Hair follicular keratinocyte (primary cell): ENCODE measurements around the gene ARPC2. TPM values are rescaled to one million over a fixed set of nuclear protein-coding genes. Genes with fewer than 3 reads are reported as not detected.

Source experiments
- total RNA-seq: library from RNA; depleted of rRNA; stranded (reverse); fragments of >200 nt; gene quantifications from 2 replicates; pipeline ENCODE4 v1.2.3, GENCODE V29; 2015

ARPC2 gene
- total RNA-seq = 709 and 716 TPM in 2 replicates

DNA sequence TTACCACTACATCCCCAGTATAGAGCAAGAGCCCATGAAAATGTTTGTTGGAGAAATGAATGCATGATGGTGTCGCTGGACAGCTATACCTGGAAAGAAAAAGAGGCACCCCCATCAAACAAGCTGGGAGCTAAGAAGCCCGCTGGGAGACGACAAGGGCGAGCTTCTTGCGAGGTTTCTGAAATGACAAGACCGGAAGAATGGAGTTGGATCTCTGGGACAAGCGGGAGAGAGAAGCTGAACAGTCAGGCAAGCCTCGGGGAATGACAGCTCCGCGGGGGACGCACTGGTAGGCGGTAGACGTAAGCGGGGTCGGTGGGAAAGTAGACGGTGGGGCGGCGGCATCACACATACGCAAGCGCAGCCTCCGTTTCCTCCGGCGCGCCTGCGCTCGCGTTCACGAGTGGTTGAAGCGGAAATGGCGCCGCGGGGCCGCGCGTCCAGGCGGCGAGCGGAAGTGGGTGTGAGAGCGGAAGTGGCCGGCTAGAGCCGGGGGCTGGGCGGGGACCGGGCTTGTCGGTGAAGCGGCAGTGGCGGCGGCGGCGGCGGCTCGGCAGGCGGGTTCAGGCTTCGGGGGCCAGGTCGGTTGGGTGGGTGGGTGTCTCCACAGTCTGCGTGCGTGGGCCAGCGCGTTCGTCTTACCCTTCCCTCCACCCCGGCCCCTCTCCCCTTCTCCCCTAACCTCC lies at the start of gene ARPC2:
TSS of gene ARPC2 (plus strand) at position 516 of the 686 bp plus-strand sequence. CDS start 282 bp downstream, outside the sequence.

DNA sequence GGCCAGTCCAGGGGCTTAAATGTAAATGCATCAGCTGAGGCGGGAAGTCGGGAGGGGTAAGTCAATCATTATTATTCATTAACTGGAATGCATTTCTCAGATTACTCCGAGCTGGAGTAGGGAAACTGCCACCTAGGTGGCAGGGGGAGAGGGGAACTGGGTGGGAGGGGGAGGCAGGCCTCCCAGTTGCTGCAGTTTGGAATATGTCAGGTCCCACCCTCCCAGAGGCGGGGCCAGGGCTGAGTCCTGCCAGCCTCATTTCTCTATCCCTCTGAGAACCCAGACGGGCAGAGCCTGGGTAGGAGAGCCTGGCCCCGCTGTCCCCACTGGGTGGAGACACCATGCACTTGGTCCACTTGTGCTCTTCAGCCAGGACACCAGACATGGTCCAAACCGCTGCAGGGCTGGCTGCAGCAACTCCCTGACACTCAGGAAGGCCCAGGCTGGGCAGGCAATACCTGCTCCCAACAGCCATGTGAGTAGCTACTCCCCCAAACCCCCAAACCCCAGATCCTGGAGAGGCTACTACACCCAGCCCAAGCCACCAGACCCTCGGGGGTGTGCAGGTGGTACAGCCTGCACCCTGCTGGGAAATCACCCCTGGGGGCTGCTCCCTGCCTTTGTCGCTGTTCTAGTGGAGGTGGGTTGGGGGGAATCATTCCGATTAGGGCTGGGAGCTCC lies 43.9 kb downstream of the ARPC2 start, which contains the start of gene GPBAR1:
TSS of gene GPBAR1 (plus strand) at position 274 of the 681 bp plus-strand sequence. CDS start 1,710 bp downstream, outside the sequence.

DNA sequence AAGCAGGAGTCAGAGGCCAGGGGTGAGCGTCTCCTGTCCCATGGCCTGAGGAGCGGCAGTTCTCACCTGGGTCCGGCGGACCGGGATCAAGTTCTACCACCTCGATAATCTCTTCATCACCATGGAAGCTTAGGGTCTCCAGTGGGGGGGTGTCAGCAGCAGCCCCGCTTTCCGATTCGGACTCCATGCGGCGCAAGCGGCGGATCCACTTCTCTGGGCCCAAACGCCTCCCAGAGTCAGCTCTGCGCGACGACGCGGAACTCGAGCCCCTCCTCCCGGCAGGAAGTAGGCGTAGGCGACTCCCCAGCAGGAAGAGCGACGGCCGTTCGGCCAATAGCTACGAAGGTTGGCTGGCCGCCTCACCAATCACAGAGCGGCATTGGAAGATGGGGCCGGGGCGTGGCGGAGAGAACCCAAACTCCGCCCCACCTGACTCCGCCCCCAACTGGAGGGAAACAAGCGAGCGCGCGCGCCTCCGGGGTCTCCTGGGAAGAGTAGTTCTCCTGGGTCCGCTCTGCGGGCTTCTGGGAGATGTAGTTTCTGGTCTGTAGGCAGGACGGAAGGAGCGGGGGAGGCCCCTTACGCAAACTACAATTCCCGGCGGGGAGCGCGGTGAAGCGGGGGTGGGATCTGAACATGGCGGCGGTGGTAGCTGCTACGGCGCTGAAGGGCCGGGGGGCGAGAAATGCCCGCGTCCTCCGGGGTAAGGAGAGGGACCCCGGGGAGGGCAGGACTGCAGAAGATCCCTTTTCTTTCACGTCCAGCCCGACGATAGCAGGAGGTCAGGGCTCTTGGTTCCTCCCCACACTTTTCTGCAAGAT lies 53.1 kb downstream of the ARPC2 start, which contains the start of the genes AAMP and PNKD:
TSS of gene AAMP (minus strand) at position 238 of the 821 bp plus-strand sequence. CDS start at position 187, 51 bp downstream.
TSS of gene PNKD (plus strand) at position 620 of the 821 bp plus-strand sequence. CDS start at position 637, 17 bp downstream.

DNA sequence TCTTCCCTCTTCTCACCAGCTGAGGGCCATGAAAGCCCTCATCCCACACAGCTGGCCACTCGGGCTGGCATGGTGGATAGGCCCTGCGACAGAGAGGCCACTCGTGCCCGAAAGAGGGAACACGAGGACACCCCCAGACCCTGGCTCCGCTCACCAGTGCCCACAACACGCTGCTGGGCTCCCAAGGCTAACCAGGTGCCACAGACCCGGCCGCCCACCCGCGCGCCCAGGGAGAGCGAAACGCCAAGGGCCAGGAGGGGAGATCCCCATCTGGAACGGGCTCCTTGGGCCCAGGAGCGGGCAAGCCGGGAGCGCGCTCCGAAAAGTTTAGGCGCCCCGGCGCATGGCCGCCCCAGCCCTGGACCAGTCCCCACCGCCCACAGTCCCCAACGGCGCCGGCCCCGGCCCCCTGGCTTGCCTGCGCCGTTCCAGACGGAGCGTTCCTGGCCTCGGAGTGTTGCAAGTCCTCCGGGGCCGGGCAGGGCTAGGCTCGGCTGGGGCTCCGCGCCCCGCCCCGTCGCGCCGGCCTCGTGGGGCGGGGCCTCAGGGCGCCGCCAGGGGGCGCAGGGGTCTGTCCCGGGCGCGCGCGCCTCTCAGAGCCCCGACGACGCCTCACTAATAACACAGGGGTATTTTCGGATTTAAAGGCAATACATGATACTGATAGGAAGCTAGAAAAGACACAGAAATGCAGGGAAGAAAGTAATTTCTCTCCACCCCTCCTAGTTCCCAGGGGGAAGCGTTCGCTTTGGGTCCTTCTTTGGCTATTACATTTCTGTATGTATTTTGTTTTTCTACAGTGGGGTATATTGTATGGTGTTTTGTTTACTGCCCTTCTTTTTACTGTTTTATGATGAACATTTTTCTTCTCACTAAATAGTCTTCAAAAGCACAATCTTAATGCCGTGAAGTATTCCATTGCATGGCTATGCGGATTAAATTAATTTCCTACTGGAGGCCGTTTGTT lies 75.3 kb downstream of the ARPC2 start, which contains the start of gene TMBIM1:
TSS of gene TMBIM1 (minus strand) at position 456 of the 967 bp plus-strand sequence. CDS start 10,362 bp downstream, outside the sequence.

Other genes starting within 250 kb of the ARPC2 start
- gene TNS1, start 214.2 kb upstream of the ARPC2 start, total RNA-seq = 0.39 and 4.2 TPM in 2 replicates
- not detected in 2 replicates for gene RUFY4, start 147.9 kb upstream of the ARPC2 start, total RNA-seq
- gene CXCR2, start 91.2 kb upstream of the ARPC2 start, total RNA-seq = not detected in 2 replicates
- gene CXCR1, start 50.2 kb upstream of the ARPC2 start, total RNA-seq = 0.11 TPM in 1 of 2 replicates, not detected in the other
- gene GPBAR1, start 43.8 kb downstream of the ARPC2 start, total RNA-seq = not detected in 2 replicates
- 126 and 189 TPM in 2 replicates for gene AAMP, start 52.9 kb downstream of the ARPC2 start, total RNA-seq
- gene PNKD, start 53.3 kb downstream of the ARPC2 start, total RNA-seq = 30.8 and 32.3 TPM in 2 replicates
- gene TMBIM1, start 75.3 kb downstream of the ARPC2 start, total RNA-seq = 266 and 371 TPM in 2 replicates
- gene CATIP, start 139.7 kb downstream of the ARPC2 start, total RNA-seq = not detected in 2 replicates
- gene SLC11A1, start 165.1 kb downstream of the ARPC2 start, total RNA-seq = 0.08 TPM in 1 of 2 replicates, not detected in the other
- gene CTDSP1, start 182.7 kb downstream of the ARPC2 start, total RNA-seq = 50.7 and 53.1 TPM in 2 replicates
- not detected in 2 replicates for gene VIL1, start 201.9 kb downstream of the ARPC2 start, total RNA-seq